GM12873 (cell line): ENCODE data around the gene ST8SIA1.

ENCODE experiments used
- TF ChIP-seq, protein P1 (sequence below): IDR thresholded peaks from 2 replicates; pipeline ENCODE4 v1.5.1; 2012; ENCODE audit warnings: low read depth, mild to moderate bottlenecking, moderate library complexity, low read length, control low read depth; ENCODE audit not compliant: insufficient read depth; ENCODE audit errors: missing control alignments

The ST8SIA1 gene

DNA sequence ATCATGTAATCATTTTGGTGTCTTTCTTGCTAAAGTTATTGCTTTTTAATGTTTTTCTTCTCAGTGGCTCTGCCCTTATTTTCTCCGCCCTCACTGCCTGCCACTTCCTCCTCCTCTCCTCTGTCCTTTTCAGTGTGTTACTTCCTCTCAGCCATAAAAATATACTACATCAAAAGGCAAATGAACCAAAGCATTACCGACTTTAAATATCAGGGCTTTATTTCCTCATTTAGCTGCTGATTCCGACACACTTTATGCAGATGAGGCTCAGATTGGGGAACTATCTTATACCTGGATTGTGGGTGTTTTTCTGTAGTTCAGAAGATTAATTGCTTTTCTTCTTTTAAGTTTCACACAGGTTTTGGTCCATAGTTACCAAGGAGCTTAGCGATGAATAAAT lies 170.4 kb downstream of the ST8SIA1 start:
- TF ChIP-seq, protein P1, sequence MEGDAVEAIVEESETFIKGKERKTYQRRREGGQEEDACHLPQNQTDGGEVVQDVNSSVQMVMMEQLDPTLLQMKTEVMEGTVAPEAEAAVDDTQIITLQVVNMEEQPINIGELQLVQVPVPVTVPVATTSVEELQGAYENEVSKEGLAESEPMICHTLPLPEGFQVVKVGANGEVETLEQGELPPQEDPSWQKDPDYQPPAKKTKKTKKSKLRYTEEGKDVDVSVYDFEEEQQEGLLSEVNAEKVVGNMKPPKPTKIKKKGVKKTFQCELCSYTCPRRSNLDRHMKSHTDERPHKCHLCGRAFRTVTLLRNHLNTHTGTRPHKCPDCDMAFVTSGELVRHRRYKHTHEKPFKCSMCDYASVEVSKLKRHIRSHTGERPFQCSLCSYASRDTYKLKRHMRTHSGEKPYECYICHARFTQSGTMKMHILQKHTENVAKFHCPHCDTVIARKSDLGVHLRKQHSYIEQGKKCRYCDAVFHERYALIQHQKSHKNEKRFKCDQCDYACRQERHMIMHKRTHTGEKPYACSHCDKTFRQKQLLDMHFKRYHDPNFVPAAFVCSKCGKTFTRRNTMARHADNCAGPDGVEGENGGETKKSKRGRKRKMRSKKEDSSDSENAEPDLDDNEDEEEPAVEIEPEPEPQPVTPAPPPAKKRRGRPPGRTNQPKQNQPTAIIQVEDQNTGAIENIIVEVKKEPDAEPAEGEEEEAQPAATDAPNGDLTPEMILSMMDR, result no peak

DNA sequence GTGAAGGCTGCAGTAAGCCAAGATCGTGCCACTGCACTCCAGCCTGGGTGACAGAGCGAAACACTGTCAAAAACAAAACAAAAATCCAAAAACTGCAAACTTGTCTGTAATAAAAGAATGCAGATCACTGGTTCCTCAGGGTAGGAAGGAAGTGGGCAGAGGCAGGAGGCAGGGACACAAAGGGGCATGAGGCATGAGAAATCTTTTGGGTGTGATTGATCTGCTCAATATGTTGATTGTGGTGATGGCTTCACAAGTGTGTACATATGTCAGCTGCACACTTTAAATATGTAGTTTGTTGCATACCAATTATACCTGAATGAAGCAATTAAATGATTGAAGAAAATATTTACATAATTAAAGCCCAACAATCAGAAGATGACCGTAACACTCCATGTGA lies 170.9 kb downstream of the ST8SIA1 start:
- TF ChIP-seq, protein P1, result no peak

DNA sequence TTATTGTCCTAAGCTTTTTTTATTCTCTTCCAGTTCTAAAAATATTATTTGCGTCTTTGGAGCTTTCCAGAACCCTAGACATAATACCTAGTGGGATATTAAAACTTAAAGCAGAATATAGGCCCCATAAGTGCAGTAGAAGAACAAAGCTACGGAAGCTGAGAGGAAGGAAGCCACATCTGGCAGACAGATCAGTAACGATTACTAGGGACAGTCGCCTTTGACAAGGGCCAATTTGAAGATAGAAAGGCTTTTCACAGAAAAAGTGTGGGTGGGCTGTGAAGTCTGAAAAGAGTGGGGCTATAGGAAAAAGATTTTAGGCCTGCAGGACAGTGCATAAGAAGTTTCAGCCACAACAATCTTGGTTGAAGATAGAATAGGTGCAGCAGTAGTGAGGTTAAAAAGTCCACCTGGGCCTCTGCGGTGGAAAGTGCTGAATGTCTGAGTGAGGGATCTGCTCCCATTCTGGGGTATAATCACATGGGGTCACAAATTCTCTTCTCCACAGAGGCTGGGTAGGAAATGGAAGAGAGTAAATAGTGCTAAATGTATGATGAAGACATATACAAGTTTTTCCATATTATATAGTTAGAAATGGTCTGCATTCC lies 174.0 kb downstream of the ST8SIA1 start:
- TF ChIP-seq, protein P1, result no peak
